Skeletal muscle cell (primary cell): Measurements from ENCODE around the gene FAM120A.
A peak's percentile ranks its signal among the peaks of the same experiment; 100 is the strongest.

Experiments
- DNase-seq: peaks from one replicate; pipeline ENCODE4 v3.0.0-alpha.2; 2010; ENCODE audit warnings: low read depth
- H3K4me3 ChIP-seq: 2 replicates; pipeline ENCODE4 v1.5.1; 2011; ENCODE audit warnings: low read depth, mild to moderate bottlenecking, control low read depth, low read length, moderate library complexity

FAM120A gene

DNA sequence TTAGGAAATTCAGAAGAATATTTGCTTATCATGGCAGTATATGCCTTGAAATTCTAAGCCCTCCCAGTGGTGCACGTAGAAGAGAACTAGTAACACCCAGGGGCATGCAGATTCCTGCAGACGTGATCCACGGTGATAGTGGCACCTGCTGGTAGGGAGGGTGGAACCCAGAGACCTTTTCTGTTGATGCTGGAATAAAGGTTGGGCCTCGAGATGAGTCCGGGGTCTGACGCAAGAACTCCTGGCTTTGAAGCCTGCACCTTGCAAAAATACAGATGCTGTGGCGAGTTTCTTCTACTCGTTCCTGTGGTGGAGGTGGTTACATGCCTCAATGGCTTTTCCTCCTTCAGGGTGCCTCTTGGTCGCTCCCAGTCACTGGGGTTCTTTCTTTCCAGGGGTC, 85.4 kb downstream of the FAM120A start:
- DNase-seq: no peak
- H3K4me3 ChIP-seq: no peak overlapping the region

DNA sequence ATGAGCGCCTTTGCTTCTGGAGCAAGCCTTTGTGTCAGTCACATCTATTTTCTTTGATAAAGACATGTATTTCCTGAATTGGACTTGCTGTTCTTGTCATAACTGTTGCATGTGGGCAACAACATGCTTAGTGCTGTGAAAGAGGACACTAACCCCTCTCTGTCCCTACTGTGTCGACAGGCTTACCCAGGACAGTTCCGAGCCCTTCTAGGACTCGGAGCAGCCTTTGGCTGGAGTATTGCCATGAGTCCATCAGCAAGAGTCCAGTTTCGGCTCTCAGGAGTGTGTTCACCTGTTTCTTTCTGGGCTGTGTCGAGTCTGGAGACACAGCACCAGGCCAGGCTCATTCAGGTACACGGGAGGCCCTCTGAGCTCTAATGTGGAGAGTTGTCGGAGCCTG, 88.8 kb downstream of the FAM120A start:
- no peak for DNase-seq

DNA sequence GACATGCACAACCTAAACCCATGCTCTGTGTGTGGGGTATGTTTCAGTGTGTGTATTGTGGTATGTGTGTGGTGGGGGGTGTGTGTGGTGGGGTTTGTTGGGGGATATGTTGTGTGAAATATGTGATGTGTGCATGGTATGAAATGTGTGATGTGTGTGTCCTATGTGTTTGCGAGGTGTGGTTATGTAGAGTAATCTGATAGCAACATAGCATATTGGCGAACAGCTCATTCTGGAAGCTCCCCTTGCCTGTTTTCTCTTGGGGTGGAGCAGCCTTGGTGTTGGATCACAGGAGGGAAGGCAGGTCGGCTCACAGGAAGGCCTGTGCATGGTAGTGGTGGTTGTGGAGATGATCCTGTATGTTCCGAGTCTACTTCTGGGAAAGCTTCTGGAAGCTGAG, 89.5 kb downstream of the FAM120A start:
- DNase-seq: no peak
- no peak overlapping the region for H3K4me3 ChIP-seq

More for the DNA sequence above, 88.8 kb downstream of the FAM120A start:
- no peak overlapping the region for H3K4me3 ChIP-seq

DNA sequence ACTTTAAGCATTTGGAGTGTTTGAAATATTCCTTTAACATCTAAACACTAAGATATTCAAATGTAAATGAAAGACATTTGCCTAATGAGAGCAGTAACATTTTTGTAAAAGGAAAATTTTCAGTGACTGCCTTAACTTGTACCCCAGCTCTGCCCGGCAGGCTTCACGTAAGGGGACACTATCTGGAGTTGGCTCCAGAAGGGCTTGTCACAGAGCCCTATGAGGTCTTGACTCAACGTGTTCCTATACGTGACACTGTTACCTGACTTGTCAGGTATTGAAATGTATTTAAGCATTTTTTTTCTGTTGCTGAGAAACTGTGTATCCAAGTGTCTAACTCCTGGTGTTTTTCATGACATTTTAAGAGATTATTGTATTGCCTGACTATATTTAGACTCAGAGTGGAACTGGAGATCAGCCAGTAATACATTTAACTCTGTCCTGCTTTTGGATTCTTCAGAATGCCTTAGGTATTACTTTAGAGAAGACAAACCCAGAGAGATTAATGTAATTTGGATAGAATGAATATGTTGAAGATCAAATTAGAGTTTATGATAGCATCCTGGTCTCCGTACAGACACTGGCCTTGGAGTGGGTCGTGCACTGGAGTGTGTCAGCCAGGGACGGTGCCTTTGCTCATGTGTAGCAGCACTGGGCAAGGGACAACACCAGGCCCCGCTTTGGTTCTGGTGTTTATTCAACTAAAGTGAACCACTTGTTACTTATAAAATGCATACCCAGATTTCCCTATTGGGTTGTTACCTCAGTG, 90.3 kb downstream of the FAM120A start:
- no peak for DNase-seq
- H3K4me3 ChIP-seq: no peak overlapping the region

DNA sequence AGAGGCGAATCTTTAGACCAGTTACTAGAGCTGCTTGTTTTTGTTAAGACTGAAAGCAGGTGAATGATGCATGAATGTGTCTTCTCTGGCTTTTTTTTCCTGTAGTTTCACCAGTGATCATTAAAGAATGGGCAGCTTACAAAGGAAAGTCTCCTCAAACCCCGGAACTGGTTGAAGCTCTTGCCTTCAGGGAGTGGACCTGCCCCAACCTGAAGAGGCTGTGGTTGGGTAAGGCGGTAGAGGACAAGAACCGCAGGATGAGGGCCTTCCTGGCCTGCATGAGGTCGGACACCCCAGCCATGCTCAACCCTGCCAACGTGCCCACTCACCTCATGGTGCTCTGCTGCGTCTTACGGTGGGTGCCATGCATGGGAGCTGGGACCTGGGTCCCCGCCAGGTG, 91.6 kb downstream of the FAM120A start:
- H3K4me3 ChIP-seq: no peak overlapping the region
- DNase-seq: no peak

DNA sequence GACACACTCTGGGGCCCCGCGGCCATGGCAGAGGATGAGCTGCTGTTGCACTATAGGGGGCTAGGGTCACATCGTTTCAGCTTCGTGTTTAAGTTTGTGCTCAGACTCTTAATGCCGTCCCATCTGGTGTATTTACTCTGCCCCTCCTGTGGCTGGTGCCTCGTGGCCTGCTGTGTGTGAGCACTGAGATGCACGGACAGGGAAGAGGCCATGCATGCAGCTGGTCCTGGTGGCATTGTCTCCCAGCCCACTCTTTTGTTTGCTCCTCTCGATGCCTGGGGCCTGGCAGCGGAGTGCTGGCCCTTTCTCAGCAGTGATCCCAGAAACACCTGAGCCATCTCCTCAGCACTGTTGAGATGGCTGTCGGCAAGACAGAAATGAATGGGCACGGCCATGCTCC, 94.9 kb downstream of the FAM120A start:
- DNase-seq: no peak
- H3K4me3 ChIP-seq: no peak overlapping the region

DNA sequence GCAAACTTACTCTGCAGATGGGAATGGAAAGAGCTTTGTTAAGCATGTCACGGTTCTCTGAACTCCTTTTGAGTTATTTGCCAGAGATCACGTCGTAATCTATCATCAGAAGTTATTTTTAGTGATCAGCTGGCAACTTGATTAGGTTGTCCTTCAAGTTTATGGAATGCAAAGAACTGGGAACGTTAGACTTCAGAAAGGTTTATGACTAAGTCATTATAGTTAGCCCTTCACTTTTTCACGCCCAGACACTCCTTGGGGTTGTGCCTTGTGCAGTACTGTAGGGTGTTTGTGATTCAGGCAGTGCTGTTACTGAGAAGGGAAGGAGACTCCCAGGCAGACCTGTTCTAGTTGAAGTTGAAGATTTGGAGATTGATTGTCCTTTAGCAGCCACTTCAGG, 98.1 kb downstream of the FAM120A start:
- DNase-seq: no peak
- H3K4me3 ChIP-seq: no peak overlapping the region

DNA sequence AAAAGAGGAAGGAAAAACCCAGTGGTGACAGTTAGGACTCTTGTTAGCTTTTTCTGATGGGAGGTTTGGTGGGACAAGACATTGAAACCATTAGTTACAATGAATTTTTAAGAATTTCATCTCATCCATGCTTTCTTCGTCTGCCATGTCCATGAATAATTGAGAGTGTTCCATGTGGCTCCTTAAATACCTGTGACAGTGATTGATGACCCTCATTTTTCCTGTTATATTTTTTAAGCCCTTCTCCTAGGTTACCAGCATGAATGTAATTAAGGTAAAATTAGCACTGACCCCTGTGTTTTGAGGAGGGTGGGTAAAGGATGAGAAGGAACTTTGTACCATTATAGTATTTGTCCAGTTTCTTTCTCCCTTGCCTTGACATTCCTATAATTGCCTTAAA, 101.4 kb downstream of the FAM120A start:
- DNase-seq: no peak

DNA sequence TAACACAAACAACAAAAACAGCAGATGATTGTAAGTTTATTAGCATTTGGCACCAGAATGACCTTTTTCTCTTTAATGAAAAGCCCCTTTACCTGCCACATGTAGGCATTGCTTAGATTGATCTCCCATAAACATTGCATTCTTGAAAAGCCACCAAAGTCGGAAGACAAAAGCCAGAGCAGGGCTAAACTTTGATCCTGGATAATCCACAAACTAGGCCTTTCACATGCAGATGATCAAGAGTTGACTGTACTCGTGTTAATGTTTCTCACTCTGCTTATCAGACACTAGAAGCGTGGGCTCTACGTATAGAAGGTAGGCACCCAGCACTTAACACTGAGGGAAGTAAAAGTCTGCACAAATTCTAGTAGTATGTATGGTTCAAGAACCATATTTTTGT, 103.9 kb downstream of the FAM120A start:
- DNase-seq: no peak
- no peak overlapping the region for H3K4me3 ChIP-seq

More for the DNA sequence above, 101.4 kb downstream of the FAM120A start:
- no peak overlapping the region for H3K4me3 ChIP-seq

DNA sequence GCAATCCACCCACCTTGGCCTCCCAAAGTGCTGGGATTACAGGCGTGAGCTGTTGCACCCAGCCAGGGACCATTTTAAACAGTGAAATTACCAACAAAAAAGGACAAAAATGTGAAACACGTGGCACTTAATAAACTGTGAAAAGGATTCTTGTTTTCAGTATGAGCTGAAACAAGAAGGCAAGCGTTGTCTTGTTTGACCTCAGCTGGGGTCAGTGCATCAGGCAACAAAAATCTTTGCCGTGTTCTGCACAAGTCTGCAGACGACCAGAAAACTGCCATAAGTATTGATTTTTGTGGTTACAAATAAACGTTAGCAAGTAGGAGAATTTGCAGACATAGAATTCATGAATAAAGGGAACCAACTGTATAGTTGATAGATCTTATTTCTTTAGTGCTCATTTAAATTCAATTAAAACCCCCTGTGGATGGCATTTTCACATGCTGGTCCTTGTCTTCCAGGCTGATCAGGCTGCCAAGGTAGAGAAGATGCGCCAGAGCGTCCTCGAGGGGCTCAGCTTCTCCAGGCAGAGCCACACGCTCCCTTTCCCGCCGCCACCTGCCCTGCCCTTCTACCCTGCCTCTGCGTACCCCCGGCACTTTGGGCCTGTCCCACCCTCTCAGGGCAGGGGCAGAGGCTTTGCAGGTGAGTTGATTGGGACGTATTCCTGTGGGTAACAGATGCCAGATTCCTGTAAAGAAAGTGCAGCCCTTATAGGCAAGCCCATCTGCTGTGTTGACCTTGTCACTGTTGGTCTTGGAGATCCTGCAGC, 106.1 kb downstream of the FAM120A start:
- DNase-seq: no peak
- H3K4me3 ChIP-seq: no peak overlapping the region

DNA sequence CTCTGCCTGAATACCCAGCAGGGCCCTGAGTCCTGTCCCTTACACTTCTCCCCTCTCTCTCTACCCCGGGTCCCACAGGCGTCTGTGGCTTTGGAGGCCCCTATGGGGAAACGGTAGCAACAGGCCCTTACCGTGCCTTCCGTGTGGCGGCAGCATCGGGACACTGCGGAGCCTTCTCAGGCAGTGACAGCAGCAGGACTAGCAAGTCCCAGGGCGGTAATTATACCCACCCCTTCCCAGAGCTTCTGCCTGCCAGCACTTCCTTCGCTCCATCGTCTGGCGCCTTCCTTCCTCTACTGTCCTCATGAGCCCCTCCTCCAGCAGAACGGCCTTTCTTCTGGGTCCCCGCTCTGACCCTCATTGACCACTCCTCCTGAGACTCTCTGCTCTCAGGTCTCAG, 107.0 kb downstream of the FAM120A start:
- no peak for DNase-seq
- H3K4me3 ChIP-seq: no peak overlapping the region

DNA sequence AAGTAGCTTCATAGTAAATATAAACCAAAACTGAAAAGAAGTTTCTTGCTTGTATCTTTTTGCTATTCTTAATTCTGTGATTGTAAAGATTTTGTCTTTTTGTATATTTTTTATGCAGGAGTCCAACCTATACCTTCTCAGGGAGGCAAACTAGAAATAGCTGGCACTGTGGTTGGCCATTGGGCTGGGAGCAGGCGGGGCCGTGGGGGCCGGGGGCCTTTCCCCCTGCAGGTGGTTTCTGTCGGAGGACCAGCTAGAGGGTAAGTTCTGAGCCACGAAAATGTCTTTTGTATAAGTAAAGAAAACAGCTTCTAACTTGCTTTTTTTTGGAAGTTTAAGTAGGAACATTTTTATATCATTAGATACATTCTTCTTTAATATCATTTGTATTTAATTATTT, 109.5 kb downstream of the FAM120A start:
- no peak overlapping the region for H3K4me3 ChIP-seq
- no peak for DNase-seq

DNA sequence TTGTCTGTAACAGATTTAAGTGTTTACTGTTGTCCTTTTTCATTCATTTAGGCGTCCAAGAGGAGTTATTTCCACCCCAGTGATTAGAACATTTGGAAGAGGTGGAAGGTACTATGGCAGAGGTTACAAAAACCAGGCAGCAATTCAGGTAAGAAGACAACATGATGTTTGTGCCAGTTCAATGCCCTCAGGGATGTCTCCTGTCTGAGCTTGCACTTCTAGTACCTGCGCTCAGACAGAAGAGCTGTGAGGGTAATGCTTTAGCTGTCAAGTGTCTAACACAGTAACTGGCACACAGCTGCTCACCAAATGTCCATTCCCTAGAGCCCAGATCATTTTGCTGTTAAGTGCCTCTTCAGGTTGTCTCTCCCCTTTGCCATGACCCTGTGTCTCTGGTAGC, 110.7 kb downstream of the FAM120A start:
- DNase-seq: no peak
- H3K4me3 ChIP-seq: no peak overlapping the region

DNA sequence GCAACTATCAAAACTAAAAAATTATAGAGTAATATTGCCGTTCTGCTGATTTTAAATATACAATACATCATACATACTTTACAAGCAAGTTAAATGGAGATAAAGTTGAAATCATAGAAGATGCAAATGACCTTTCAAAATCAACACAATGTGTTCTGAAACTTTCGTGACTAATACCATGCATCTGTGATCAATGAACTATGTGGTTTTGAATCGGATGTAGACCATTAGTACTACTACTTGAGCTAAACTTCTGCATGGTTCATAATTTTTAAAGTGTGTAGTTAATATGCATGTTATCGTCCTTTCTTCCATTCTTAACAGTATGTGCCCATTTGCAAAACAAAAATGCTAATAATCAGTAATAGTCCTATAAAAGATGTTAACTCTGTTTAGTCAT, 113.6 kb downstream of the FAM120A start:
- DNase-seq: no peak

DNA sequence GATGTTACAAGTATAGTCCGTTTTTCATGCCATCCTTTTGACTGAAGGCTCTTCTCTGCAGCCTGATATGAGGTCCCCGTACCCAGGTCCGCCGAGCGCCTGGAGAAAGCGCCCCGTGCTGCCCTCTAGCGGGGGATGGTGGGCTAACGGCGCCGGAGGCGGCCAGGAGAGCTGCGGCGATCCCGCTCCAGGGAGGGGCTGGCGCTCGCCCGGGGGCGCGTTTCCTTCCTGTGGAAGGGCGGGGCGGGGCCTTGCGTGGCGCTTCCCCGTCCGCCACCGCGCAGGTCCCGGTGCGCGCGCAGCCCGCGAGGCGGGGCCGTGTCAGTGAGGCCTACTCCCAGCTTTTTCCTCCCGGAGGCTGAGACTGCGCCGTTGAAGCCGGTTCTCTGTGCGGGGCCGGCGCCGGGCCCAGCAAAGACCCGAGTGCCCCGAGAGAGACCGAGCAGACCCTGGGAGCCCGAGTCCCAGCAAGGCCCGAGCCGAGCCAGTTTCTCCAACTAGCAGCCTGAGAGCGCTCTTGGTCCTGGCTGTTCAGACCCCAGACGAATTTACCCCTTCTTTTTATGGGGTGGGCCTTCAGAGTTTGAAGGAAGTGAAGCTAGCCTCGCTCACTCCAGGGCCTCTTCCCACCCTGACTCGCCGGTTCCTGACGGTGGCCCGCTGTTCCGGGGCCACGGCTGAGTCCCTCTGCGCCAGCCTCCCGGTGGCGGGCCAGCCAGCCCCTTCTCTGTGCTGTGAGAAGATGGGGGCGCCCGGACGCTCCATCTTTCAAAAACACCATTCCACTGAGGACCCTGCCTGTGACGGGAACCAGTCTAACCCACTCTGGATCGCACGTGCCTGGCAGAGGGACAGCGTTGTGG, 115.2 kb downstream of the FAM120A start:
- peak overlapping the region; percentile 67 for H3K4me3 ChIP-seq
- DNase-seq: peak; percentile 89

More for the DNA sequence above, 113.6 kb downstream of the FAM120A start:
- no peak overlapping the region for H3K4me3 ChIP-seq

DNA sequence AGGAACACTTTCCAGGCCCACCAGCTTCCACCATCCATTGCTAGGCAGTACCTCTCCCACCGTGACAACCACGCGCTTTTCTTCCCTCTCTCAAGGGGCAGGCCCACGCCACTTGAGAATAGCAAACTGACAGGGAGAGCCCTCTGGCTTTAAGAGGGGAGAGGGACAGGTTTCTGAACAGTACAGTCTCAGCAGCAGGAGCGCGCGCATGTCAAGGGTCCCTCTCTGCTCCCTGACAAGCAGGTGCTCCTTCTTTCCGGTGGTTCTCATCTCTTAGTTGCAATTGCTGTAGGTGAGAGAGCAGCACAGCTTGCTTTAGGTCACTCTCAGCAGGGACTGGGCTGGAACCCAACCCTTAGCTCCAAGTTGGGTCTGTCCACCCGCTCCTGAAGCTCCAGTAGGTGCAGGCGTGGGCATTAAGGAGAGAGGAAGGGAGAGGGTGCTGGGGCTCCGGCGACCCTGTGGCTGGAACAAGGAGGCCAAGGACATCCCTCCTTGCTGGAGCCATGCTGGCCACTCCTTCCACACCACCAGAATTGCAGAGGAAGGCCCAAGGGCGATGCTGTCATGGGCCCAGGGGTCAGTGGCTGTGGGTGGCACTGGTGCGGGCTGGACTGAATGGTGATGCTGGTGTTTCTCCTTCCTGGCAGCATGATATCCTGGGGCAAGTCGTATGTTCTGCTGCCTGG, 115.9 kb downstream of the FAM120A start:
- peak overlapping the region; percentile 67 for H3K4me3 ChIP-seq
- DNase-seq: no peak

DNA sequence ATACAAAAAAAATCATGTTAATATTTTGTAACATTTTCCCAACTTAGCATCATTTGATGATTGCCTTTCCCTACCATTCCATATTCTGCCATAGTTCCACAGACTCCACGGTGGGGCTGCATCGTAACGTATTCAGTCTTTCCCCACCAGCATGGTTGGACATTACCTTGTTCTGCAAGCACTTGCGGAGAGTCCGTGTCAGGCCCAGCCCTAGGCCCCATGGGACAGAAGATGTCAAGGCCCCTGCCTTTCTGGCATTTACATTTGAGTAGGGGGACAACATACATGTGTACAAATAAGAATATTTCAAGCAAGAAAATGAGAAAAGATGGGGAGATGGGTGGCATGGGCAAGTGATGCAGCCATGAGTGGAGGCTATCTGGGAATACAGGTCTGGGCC, 116.7 kb downstream of the FAM120A start:
- DNase-seq: no peak
- no peak overlapping the region for H3K4me3 ChIP-seq

DNA sequence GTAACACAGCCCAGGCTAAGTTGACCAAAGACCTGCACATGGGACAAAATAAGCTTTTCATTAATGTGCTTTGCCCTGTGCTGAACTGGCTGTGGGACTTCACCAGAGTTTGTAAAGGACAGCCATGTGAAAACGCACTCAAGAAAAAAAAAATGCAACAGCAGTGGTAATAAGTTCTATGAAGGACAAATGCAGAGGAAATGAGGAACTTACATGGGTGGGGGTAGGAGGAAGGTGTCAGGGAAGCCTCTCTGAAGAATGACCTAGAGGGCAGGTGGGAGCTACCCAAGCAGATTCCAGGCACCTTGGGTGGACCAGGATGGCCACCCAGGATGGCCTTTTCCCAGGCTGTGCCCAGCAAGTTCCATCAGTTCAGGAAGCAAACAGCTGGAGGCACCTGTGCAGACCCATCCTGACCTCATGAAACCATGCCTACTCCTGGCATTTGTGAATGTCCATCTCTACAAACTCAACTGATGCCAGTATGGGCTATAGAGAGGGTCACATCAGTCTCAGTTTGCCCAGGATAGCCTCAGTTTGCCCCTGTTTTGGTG, 118.2 kb downstream of the FAM120A start:
- DNase-seq: no peak
- no peak overlapping the region for H3K4me3 ChIP-seq

DNA sequence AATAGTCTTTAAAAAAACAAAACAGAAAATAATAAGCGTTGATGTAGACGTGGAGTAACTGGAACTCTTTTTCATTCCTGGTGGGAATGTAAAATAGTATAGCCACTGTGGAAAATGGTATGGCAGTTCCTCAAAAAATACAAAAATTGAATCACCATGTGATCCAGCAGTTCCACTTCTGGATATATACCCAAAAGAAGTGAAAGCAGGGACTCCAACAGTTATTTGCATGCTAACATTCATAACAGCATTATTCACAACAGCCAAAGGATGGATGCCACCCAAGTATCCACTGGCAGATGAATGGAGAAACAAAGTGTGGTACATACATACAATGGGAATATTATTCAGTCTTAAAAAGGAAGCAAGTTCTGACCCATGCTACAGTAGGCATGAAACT, 120.7 kb downstream of the FAM120A start:
- no peak for DNase-seq
- no peak overlapping the region for H3K4me3 ChIP-seq
